HG03378 (cell line): ENCODE data around the gene FAHD2A.
"Not testable (repeated sequence)": the region's sequence is repeated elsewhere in the genome, so short reads cannot be mapped to it uniquely, and the experiment has no call there.

Experiments
- ATAC-seq: cut with Tn5 transposase; IDR thresholded peaks from one replicate; pipeline ENCODE4 v1.9.1; 2021; ENCODE audit warnings: mild to moderate bottlenecking, moderate library complexity; ENCODE audit not compliant: unreplicated experiment

FAHD2A gene

DNA sequence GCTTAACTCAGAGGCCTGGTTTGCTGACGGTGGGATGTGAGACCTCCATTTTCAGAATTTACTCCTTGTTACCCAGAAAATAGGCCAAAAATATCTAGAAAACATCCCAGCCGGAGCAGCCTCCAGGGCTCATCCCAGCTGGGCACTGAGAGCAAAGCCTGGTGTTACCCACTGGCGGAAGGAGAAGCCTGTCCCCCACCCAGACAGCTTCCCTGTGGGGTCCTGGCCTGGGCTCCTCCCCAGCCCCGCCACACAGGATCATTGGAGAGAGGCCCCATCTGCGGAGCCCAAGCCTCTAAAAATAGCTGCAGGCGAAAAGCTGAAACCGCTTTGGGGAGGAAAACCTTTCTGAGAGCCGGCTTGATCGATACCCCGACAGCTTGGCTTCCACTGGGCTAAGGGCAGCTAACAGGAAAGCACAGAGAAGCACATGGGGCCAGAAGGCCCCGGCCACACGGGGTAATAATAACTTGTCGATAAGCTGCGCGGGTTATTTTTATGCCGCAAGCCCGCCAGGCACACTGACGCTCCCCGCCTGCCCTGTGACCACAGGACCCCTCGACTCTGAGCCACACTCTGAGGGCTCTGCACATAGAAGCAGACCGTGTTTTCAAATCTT, 26.9 kb upstream of the FAHD2A start:
- no peak for ATAC-seq

DNA sequence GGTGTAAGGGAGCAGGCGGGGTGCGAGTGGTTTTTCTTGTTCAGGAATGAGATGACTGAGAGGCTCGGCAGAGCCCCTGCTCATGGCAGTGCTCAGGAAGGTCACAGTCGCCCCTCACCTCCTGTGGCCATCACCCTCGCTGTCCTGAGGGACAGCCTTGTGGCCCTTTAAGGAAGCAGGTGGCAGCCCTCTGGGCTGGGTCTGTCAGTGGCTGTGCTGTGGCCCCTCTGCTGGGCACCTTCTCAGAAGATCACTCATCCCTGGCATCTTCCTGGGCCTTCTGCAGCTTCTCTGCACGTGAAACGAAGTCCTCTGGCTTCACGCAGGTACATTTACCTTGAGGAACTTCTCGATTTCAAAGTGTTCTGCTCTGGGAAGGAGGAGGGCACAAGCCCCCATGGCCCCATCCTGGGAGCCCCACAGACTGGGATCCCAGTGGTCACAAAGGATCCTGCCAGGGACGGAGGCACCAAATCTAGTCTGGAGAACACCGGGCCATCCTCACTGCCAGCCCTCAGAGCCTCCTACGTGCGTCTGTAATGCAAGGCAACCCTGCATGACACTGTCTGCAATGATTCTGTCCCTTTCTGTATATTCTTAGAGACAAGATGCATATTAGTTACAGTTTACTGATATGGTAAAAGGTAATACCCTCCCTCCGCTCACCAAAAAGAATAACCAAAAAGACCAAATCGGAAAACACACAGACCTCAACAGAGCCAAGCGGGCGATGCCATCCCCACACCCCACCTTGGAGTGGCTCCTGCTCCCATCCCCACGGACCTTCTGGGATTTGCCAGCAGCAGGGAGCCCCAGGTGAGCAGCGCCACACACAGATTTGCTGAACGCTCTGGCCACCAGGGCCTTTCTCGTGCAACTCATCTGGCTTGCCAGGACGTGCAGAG, 25.9 kb upstream of the FAHD2A start:
- ATAC-seq = no peak

- no peak for ATAC-seq
Measured at GRCh38 chr2:95377216-95378123, 25.0 kb upstream of the FAHD2A start.

DNA sequence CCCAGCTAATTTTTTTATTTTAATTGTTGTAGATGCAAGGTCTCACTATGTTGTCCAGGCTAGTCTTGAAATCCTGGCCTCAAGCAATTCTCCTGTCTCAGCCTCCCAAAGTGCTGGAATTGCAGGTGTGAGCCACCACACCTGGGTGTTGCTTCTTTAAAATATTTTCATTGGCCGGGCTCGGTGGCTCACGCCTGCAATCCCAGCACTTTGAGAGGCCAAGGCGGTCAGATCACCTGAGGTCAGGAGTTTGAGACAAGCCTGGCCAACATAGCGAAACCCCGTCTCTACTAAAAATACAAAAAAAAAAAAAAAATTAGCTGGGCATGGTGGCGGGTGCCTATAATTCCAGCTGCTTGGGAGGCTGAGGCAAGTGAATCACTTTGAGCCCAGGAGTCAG, 24.2 kb upstream of the FAHD2A start:
- ATAC-seq = not testable (repeated sequence)

GRCh38 chr2:95379371-95379831, 23.1 kb upstream of the FAHD2A start:
- ATAC-seq = no peak

DNA sequence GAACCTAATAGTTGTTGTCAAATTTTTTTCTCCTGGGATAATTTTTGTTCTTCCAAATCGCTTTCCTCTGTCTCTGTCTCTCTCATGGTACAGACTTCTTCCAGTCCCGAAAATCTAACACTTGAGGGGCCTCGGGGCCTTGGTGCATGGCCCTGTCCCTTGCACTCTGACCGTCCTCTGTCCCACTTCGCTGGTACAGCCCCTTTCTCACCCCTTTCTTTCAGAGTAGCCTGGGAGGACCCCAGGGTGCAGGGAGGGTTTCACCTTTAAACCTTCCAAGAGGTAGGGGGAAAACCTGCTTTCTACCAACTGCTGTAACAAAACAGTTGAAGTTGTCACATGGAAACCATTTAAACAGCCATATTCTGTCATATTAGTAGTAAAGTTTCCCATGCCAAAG, 22.2 kb upstream of the FAHD2A start:
- ATAC-seq = no peak

GRCh38 chr2:95380731-95381130, 21.8 kb upstream of the FAHD2A start:
- ATAC-seq = no peak

- no peak for ATAC-seq
Measured at GRCh38 chr2:95381212-95382191, 21.0 kb upstream of the FAHD2A start.

DNA sequence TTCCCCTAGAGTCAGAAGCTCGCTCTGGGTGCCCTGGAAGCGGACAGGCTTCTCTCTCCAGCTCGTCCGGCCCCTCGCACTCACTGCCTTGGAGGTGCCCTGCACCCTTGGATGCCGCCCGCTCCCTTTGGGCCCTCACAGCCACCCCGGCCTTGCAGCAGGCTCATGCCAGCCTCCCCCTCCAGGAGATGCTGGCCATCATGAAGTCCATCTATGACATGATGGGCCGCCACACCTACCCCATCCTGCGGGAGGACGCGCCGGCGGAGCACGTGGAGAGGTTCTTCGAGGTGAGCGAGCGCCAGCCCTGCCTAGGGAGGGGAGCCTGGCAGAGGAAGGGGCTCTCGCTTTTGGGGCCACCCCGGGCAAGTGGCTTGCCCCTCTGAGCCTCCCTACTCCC, 20.3 kb upstream of the FAHD2A start:
- ATAC-seq = no peak

DNA sequence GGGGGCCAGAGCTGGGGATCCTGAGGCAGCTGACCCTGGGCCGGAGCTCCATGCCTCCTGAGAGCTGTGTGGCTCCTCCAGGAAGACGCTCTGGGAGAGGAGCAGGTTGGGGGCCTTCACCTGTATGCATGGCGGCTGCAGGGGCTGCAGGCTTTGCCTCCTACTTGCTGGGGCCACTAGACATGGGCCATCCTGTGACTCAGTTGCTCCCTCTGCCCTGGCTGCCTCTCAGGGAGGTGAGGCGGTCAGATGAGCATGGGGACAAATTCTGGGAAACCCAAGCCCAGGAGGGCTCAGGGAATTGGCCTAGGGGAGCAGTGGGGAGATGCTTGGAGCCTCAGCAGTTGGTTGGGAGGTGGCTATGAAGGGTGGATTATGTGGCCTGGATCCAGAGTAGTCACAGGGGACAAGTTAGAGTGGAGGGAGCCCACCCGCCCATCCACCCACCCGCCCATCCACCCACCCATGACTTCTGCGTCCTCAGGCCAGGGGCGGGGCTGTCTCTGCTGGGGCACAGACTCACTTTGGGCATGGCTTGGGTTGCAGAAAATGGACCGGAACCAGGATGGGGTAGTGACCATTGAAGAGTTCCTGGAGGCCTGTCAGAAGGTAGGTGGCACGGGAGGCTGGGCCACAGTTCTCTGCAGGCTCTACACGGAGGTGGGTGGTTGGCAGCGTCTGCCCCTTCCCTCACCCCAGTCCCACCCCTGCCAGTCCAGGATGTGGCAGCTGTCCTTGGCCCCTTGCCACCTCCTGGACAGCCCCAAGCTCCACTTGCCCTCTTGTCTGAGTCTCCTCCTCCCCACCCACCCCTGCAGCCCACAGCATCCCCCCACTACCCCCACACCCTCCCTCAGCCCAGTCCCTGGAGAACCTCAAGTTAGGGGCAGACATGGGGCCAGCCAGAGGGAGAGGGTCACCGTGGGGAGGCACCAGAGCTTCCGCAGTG, 19.5 kb upstream of the FAHD2A start:
- no peak for ATAC-seq

- ATAC-seq = no peak
Measured at GRCh38 chr2:95383635-95384027, 18.9 kb upstream of the FAHD2A start.

- ATAC-seq = no peak
Measured at GRCh38 chr2:95384854-95385569, 17.5 kb upstream of the FAHD2A start.

DNA sequence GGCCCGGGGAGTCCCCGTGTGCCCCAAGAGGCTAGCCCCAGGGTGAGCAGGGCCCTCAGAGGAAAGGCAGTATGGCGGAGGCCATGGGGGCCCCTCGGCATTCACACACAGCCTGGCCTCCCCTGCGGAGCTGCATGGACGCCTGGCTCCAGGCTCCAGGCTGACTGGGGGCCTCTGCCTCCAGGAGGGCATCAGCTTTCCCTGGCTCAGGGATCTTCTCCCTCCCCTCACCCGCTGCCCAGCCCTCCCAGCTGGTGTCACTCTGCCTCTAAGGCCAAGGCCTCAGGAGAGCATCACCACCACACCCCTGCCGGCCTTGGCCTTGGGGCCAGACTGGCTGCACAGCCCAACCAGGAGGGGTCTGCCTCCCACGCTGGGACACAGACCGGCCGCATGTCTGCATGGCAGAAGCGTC, 16.9 kb upstream of the FAHD2A start:
- no peak for ATAC-seq

DNA sequence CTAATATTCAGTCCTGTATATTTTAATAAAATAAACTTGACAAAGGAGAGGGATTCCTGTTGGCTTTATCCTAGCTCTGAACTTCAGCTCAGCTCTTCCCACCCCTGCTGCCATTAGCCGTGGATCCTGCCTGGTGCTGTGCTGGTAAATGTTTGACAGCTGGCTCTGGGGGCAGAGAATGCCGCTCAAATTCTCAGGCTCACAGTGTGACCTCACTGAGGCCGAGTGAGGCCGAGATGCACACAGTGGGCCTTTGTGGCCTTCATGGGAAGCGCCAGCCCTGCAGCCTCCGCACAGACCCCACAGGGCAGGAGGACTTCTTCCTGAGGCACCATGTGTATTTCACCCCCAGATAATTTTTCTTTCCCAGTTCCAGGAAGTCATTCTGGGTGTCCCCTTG, 16.5 kb upstream of the FAHD2A start:
- ATAC-seq = no peak

GRCh38 chr2:95387358-95387757, 15.2 kb upstream of the FAHD2A start:
- ATAC-seq = no peak

DNA sequence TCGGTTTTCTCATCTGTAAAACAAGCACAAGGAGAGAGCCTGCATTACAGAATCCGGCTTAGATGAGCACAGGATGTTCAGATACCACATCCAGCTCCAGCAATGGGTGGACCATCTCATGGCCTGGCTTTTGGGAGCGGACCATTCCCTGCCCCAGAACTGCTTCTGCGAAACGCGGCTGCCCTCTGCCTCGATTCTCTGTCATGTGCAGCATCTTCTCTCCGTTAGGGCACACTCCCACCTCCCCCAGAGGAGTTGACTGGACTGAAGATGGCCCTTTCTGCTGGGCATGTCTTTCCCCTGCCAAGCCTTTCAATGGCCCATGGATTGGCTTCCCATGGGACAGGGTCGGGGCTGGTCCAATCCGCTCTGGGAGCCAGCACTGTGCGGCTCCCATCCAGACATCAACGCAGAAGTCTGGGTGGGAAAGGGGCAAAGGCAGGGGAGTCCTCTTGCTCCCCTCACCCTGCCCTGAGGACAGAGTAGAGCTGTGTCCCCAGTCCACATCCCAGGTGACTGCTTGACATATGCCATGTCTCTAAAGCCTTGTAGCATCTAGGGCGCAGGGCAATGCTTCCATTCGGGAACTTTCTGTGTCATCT, 14.3 kb upstream of the FAHD2A start:
- ATAC-seq = no peak

DNA sequence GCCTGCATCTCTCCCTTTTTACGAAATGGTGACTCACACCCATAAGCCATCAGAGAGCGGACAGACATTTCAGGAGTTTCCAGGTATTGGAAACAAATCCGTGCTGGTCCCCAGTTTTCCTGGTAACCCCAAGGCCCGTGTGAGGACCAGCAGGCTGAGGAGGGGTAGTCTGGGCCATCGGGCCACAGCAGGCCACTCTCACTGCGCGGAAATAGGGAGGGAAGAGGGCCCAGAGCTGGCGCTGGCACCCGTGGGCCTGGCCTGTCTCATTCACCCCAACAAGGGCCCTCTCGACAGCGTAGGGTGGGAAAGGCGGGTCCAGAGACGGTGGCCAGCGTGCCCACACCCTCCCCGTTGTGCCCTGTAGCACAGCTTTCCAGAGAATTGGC, 13.7 kb upstream of the FAHD2A start:
- ATAC-seq = no peak
